CD8-positive, alpha-beta memory T cell (primary cell): Measurements from ENCODE around the gene PDRG1. TPM values are rescaled to one million over a fixed set of nuclear protein-coding genes. Genes with fewer than 3 reads are reported as not detected.

ENCODE experiments used
- CTCF ChIA-PET: fragments of 350-600 bp; sonication (Branson Sonifier 250); formaldehyde crosslinking; loops from one replicate; lab custom pipeline; 2021; ENCODE audit warnings: antibody characterized with exemption; lab: Charles Lee
- POLR2A ChIA-PET: fragments of 350-600 bp; sonication (Branson Sonifier 250); formaldehyde crosslinking; loops from one replicate; lab custom pipeline; 2021; ENCODE audit warnings: antibody characterized with exemption; lab: Charles Lee
- DNase-seq, 5 donors: peaks; one replicate each; pipeline versions ENCODE4 v3.0.0 to v3.0.0-alpha.2; 2020 to 2022; ENCODE audit warnings: mixed read lengths in 1 of 5
- H3K27ac ChIP-seq: one replicate; pipeline ENCODE4 v1.7.0; 2013; ENCODE audit warnings: low read depth, mild to moderate bottlenecking, low read length, moderate library complexity
- H3K27me3 ChIP-seq: 2 replicates; pipeline ENCODE4 v1.7.0; 2013; ENCODE audit warnings: low read length, mild to moderate bottlenecking; ENCODE audit not compliant: insufficient read depth, poor library complexity, severe bottlenecking
- H3K36me3 ChIP-seq: 2 replicates; pipeline ENCODE4 v1.7.0; 2013; ENCODE audit warnings: mild to moderate bottlenecking, low read length, moderate library complexity; ENCODE audit not compliant: insufficient read depth
- H3K4me1 ChIP-seq: 2 replicates; pipeline ENCODE4 v1.7.0; 2013; ENCODE audit warnings: mild to moderate bottlenecking, low read length, moderate library complexity; ENCODE audit not compliant: insufficient read depth
- H3K4me3 ChIP-seq: 2 replicates; pipeline ENCODE4 v1.7.0; 2013; ENCODE audit warnings: mild to moderate bottlenecking, low read length
- H3K9me3 ChIP-seq: 2 replicates; pipeline ENCODE4 v1.7.0; 2013; ENCODE audit warnings: mild to moderate bottlenecking, low read length
- H3K27ac Mint-ChIP-seq, 8 donors: one replicate each; pipeline ENCODE4 v1.8.0; 2020 to 2021; ENCODE audit warnings: mixed read lengths in 8 of 8, mild to moderate bottlenecking in 6 of 8, inconsistent platforms in 3 of 8, moderate library complexity in 3 of 8
- H3K27me3 Mint-ChIP-seq, 2 donors: one replicate each; pipeline ENCODE4 v1.8.0; 2020 to 2021; ENCODE audit warnings: mixed read lengths in 2 of 2, mild to moderate bottlenecking in 1 of 2, moderate library complexity in 1 of 2
- H3K36me3 Mint-ChIP-seq, 3 donors: one replicate each; pipeline ENCODE4 v1.8.0; 2020 to 2021; ENCODE audit warnings: mixed read lengths in 3 of 3, inconsistent platforms in 1 of 3, mild to moderate bottlenecking in 1 of 3
- H3K4me1 Mint-ChIP-seq, 3 donors: one replicate each; pipeline ENCODE4 v1.8.0; 2020 to 2021; ENCODE audit warnings: mixed read lengths in 3 of 3, inconsistent platforms in 1 of 3, mild to moderate bottlenecking in 1 of 3
- H3K4me3 Mint-ChIP-seq, 7 donors: one replicate each; pipeline ENCODE4 v1.8.0; 2020 to 2021; ENCODE audit warnings: mixed read lengths in 7 of 7, mild to moderate bottlenecking in 6 of 7, moderate library complexity in 4 of 7, inconsistent platforms in 2 of 7
- H3K9me3 Mint-ChIP-seq, 5 donors: one replicate each; pipeline ENCODE4 v1.8.0; 2020 to 2022; ENCODE audit warnings: mixed read lengths in 5 of 5, mild to moderate bottlenecking in 3 of 5, moderate library complexity in 2 of 5, inconsistent platforms in 1 of 5
- polyA plus RNA-seq: library from polyadenylated mRNA; unstranded; fragments of 300-500 nt; fragmentation: Illumina TruSeq; gene quantifications from one replicate; pipeline ENCODE4 v1.2.3, GENCODE V29; 2021
- total RNA-seq, 2 experiments: library from RNA; stranded (reverse); gene quantifications; one replicate each; pipeline ENCODE4 v1.2.3, GENCODE V29; 2021

The PDRG1 gene
- total and polyA plus RNA-seq, 3 experiments from 2014 or later: 22.4 to 23.9 (median 23.9) TPM

DNA sequence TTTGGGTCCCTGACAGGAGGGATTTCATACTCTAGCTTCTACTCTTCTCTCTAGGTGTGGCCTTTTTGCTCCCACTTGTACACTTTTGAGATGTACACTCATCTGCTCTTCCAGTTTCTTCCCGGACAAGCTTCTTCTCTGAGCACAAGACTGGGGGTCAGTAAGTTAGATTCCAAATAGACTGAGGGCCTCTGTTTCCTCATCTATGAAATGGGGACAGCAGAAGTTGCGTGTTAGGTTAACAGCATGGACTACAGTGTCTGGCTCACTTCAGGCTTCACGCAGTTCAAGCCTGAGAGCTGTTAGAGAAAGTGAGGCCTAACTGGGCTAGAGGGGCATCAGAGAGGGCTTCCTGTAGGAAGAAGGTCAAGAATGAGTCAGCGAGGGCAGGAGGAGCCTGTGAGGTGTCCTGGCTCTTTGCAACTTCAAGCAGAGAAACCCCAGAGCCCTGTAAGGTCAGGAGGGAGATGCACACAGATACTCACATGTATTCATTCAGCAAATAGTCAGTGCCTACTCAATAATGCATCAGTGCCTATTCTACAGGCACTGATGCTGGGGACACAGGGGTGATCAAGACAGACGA, 36.7 kb upstream of the PDRG1 start:
- Histone ChIP-seq H3K27me3 (no peaks in the 10 kb centered on the region), H3K36me3 (no peaks in the 10 kb centered on the region), H3K27ac (no peak overlapping the region), H3K4me3 (no peak overlapping the region), H3K4me1 (no peaks in the 10 kb centered on the region), H3K9me3 (no peaks in the 10 kb centered on the region)
- Mint-ChIP-seq H3K4me3 (no peak overlapping the region), H3K9me3 (no peaks in the 10 kb centered on the region), H3K27me3 (peaks cover 9 to 10% of the 10 kb centered on the region in 2 donors), H3K4me1 (no peaks in the 10 kb centered on the region), H3K36me3 (no peaks in the 10 kb centered on the region), H3K27ac (peak overlapping the region in 1 of 8 donors; percentile 72)
- DNase-seq: no peak
- ChIA-PET CTCF (no interaction called here), POLR2A (no interaction called here)

DNA sequence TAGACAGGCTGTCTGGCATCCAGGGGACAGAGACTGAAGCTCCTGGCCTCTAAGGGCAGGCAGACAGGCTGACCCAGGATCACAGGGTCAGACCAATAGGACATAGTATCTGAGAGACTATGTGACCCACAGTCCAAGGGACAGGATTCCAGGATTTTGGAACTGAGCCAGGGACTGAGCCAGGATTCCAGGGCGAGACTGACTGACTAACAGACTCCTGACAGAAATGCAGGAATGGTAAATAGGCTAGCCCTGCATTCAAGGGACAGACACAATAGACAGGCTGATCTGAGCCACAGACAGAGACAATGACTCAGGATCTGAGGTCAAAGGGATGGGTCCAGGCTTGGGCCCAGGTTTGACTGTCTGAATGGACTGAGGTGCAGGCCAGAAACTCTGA, 35.9 kb upstream of the PDRG1 start:
- CTCF ChIA-PET: no interaction called here
- H3K4me3 Mint-ChIP-seq: no peak overlapping the region
- no peaks in the 10 kb centered on the region for H3K9me3 Mint-ChIP-seq
- POLR2A ChIA-PET: no interaction called here
- DNase-seq: no peak
- H3K4me1 Mint-ChIP-seq: no peaks in the 10 kb centered on the region
- H3K4me3 ChIP-seq: no peak overlapping the region
- H3K27ac Mint-ChIP-seq: no peak overlapping the region
- H3K4me1 ChIP-seq: no peaks in the 10 kb centered on the region
- H3K36me3 Mint-ChIP-seq: no peaks in the 10 kb centered on the region
- no peak overlapping the region for H3K27ac ChIP-seq
- H3K36me3 ChIP-seq: no peaks in the 10 kb centered on the region
- H3K9me3 ChIP-seq: no peaks in the 10 kb centered on the region
- H3K27me3 Mint-ChIP-seq: peaks cover 6 to 12% of the 10 kb centered on the region in 2 donors
- no peaks in the 10 kb centered on the region for H3K27me3 ChIP-seq

- Mint-ChIP-seq H3K36me3 (peaks cover 0 to 3% (median 0%) of the 10 kb centered on the region in 3 donors), H3K27ac (no peak overlapping the region), H3K9me3 (no peaks in the 10 kb centered on the region), H3K4me3 (no peak overlapping the region), H3K27me3 (peaks cover 4 to 25% of the 10 kb centered on the region in 2 donors), H3K4me1 (no peaks in the 10 kb centered on the region)
- Histone ChIP-seq H3K36me3 (no peaks in the 10 kb centered on the region), H3K27me3 (no peaks in the 10 kb centered on the region), H3K4me3 (no peak overlapping the region), H3K9me3 (no peaks in the 10 kb centered on the region), H3K4me1 (no peaks in the 10 kb centered on the region), H3K27ac (no peak overlapping the region)
- ChIA-PET POLR2A (no interaction called here), CTCF (no interaction called here)
- no peak for DNase-seq
Observed at GRCh38 chr20:31984981-31985471, 33.2 kb upstream of the PDRG1 start.

DNA sequence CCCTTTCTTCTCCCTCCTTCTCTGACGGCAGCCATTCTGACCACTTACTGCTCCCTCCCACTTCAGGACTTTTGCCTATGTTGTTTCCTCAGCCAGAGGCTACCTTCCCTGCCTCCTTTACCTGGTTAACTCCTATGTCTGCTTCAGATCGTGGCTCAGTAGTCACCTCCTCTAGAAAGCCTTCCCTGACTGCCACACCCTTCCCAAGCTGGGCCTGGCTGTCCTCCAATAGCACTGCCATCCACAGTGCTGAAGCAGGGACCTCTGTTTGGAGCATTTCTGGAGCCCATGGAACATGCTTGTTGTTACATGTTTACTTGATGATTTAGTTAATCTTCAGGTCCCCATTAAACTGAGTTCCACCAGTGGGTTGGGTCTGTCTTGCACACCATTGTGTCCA, 29.9 kb upstream of the PDRG1 start:
- ChIA-PET POLR2A (no interaction called here), CTCF (no interaction called here)
- H3K27me3 Mint-ChIP-seq: peaks cover 12 to 47% of the 10 kb centered on the region in 2 donors
- peaks cover 0 to 6% (median 0%) of the 10 kb centered on the region in 3 donors for H3K36me3 Mint-ChIP-seq
- Histone ChIP-seq H3K27me3 (no peaks in the 10 kb centered on the region), H3K4me3 (no peak overlapping the region), H3K4me1 (no peaks in the 10 kb centered on the region), H3K27ac (no peak overlapping the region), H3K36me3 (no peaks in the 10 kb centered on the region), H3K9me3 (no peaks in the 10 kb centered on the region)
- H3K27ac Mint-ChIP-seq: no peak overlapping the region
- DNase-seq: no peak
- H3K9me3 Mint-ChIP-seq: no peaks in the 10 kb centered on the region
- H3K4me3 Mint-ChIP-seq: no peak overlapping the region
- H3K4me1 Mint-ChIP-seq: no peaks in the 10 kb centered on the region

DNA sequence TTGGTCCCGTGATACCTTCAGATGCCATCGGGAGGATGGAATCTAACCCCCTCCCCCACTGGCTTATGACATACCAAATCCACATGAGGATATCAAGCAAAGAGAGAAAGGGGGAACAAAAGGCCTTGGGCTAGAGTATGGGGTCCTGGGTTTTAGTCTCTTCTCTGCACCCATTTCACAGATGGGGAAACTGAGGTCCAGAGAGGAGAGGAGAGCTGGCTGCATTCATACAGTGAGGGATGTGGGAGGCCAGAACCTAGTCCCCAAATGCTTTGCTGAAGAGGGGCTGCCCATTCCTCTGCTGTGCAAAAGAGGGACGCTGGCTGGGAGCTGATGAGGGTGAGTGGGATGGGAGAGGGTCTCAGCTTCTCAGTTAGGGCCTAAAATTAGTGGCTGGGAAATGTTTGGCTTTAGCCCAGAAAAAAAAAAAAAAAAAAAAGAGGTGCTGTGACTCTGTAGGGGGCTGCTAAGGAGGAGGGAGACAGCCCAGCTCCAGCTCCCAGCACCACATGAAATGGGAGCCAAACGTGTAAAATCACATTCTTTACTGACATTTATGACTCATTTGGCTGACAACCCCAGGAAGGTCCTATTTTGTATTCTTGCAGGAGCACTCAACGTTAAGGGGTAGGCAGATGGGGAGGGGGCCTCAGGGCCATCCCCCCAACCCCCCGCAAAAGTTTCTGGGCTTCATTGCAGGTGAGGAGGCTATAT, 28.0 kb upstream of the PDRG1 start:
- Histone ChIP-seq H3K9me3 (no peaks in the 10 kb centered on the region), H3K4me3 (no peak overlapping the region), H3K4me1 (no peaks in the 10 kb centered on the region), H3K36me3 (no peaks in the 10 kb centered on the region), H3K27ac (no peak overlapping the region), H3K27me3 (no peaks in the 10 kb centered on the region)
- CTCF ChIA-PET: no interaction called here
- Mint-ChIP-seq H3K9me3 (peaks cover 0 to 2% (median 0%) of the 10 kb centered on the region in 5 donors), H3K4me1 (no peaks in the 10 kb centered on the region), H3K27ac (no peak overlapping the region), H3K27me3 (peaks cover 17 to 59% of the 10 kb centered on the region in 2 donors), H3K36me3 (peaks cover 0 to 6% (median 0%) of the 10 kb centered on the region in 3 donors), H3K4me3 (no peak overlapping the region)
- DNase-seq: no peak
- POLR2A ChIA-PET: no interaction called here

DNA sequence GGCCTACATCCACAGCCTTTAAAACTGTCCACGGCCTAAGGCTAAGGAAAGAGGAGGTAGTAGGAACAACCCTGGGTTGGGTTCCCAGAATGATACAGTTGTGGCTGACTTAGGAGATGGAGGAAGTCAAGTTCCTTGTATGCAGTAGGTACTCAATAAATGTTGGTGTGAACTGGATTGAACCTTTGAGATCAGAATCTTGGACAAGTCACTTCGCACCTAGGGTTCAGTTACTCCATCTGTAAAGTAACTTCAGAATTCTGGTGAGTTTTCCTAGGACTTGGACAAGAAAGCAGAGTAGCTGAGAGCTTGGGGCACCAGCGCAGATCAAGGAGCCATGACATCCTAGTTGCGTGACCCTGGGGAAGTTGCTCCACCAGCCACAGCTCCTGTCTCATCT, 25.2 kb upstream of the PDRG1 start:
- CTCF ChIA-PET: no interaction called here
- H3K36me3 Mint-ChIP-seq: peaks cover 0 to 6% (median 0%) of the 10 kb centered on the region in 3 donors

DNA sequence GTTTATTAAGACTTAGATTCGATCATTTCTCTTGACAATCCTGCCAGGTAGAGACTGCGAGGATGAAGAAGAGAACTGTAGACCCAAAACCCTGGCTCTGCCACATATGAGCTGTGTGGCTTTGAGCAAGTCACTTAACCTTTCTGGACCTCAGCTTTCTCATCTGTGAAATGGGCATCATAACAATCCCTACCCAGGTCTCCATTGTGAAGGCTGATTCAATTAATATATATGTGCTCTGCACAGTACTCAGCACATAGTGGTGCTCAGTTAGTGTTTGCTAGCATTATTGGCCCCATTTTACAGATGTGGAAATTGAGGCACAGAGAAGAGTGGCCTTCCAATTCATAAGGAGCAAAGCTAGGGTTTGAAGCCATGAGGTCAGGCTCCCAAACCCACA, 24.0 kb upstream of the PDRG1 start:
- Histone ChIP-seq H3K4me3 (no peak overlapping the region), H3K36me3 (no peaks in the 10 kb centered on the region), H3K4me1 (no peaks in the 10 kb centered on the region), H3K27ac (no peak overlapping the region), H3K9me3 (no peaks in the 10 kb centered on the region), H3K27me3 (no peaks in the 10 kb centered on the region)
- ChIA-PET POLR2A (no interaction called here), CTCF (no interaction called here)
- Mint-ChIP-seq H3K27me3 (peaks cover 23 to 67% of the 10 kb centered on the region in 2 donors), H3K4me3 (no peak overlapping the region), H3K36me3 (peaks cover 0 to 3% (median 0%) of the 10 kb centered on the region in 3 donors), H3K27ac (no peak overlapping the region), H3K4me1 (no peaks in the 10 kb centered on the region), H3K9me3 (peaks cover 0 to 2% (median 0%) of the 10 kb centered on the region in 5 donors)
- DNase-seq: no peak

More for the DNA sequence above, 25.2 kb upstream of the PDRG1 start:
- Histone ChIP-seq H3K4me3 (no peak overlapping the region), H3K27me3 (no peaks in the 10 kb centered on the region), H3K9me3 (no peaks in the 10 kb centered on the region), H3K4me1 (no peaks in the 10 kb centered on the region), H3K27ac (no peak overlapping the region), H3K36me3 (no peaks in the 10 kb centered on the region)
- H3K4me3 Mint-ChIP-seq: no peak overlapping the region
- DNase-seq: no peak
- H3K9me3 Mint-ChIP-seq: peaks cover 0 to 2% (median 0%) of the 10 kb centered on the region in 5 donors
- POLR2A ChIA-PET: no interaction called here
- H3K27me3 Mint-ChIP-seq: peaks cover 26 to 69% of the 10 kb centered on the region in 2 donors
- no peaks in the 10 kb centered on the region for H3K4me1 Mint-ChIP-seq
- H3K27ac Mint-ChIP-seq: no peak overlapping the region

GRCh38 chr20:31974951-31975487, 23.2 kb upstream of the PDRG1 start:
- Mint-ChIP-seq H3K4me3 (no peak overlapping the region), H3K27me3 (peaks cover 22 to 69% of the 10 kb centered on the region in 2 donors), H3K4me1 (no peaks in the 10 kb centered on the region), H3K36me3 (peaks cover 0 to 3% (median 0%) of the 10 kb centered on the region in 3 donors), H3K9me3 (peaks cover 0 to 2% (median 0%) of the 10 kb centered on the region in 5 donors), H3K27ac (no peak overlapping the region)
- Histone ChIP-seq H3K9me3 (no peaks in the 10 kb centered on the region), H3K4me3 (no peak overlapping the region), H3K27ac (no peak overlapping the region), H3K4me1 (no peaks in the 10 kb centered on the region), H3K36me3 (no peaks in the 10 kb centered on the region), H3K27me3 (no peaks in the 10 kb centered on the region)
- POLR2A ChIA-PET: no interaction called here
- DNase-seq: no peak
- CTCF ChIA-PET: no interaction called here
